HG03520 (cell line): Measurements from ENCODE around the gene ADAMTSL3.
"Not testable (repeated sequence)": the region's sequence is repeated elsewhere in the genome, so short reads cannot be mapped to it uniquely, and the experiment has no call there.

Source experiments
- ATAC-seq: cut with Tn5 transposase; IDR thresholded peaks from one replicate; pipeline ENCODE4 v1.9.1; 2021; ENCODE audit warnings: mild to moderate bottlenecking, moderate library complexity; ENCODE audit not compliant: unreplicated experiment

ADAMTSL3 gene

DNA sequence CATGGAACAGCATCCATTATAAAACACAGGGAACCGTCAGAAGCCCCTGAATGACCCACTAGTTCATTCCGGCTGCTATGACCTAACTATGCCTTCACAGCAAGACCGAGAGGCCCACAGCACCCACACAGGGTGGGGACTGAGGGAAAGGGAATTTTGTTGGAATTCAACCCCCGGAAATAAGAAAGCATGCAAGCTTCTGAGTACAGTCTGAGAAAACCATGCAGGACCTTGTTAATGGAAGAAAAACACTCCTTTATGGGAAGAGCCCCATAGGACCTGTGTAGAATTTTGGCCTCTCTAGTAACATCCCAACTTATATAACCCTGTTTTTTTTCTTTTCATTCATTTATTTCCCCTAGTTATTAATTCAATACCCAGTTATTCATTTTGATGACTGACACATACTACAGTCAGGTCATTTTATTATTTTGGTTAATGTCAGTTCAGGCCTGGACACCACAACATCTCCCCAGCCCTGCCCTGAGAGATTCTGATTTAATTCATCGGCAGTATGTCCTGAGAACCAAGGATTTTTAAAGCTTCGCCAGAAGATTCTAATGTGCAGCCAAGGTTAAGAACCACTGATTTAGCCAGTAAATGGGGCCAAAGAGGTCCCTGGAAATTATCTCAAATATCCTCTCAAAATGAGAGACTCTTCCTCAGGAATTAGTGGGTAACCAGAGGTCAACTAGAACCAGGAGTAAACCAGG lies 350.0 kb downstream of the ADAMTSL3 start:
- ATAC-seq: no peak

GRCh38 chr15:84006421-84006820 lies 352.5 kb downstream of the ADAMTSL3 start:
- no peak for ATAC-seq

DNA sequence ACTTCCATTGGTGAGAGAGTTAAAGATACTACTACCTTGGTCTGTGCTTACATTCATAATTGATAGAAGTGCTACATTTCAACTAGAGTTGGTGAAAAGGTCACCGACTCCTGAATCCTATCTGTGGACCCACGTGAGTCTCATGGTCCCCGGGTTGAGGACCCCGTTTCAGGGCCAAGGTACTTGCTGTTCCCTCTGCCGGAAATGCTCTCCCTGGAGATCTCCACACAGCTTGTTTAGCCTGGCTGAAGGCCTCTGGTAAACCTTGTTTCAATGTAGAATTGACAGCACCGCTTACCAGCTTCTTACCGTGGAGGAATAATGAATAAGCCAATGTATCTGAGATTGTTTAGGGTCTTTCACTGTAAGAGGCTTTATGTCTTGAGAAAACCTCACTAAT lies 355.7 kb downstream of the ADAMTSL3 start:
- ATAC-seq: no peak

GRCh38 chr15:84010246-84010645 lies 356.3 kb downstream of the ADAMTSL3 start:
- no peak for ATAC-seq

- no peak for ATAC-seq
These were observed 362.4 kb downstream of the ADAMTSL3 start for GRCh38 chr15:84016371-84016770.

DNA sequence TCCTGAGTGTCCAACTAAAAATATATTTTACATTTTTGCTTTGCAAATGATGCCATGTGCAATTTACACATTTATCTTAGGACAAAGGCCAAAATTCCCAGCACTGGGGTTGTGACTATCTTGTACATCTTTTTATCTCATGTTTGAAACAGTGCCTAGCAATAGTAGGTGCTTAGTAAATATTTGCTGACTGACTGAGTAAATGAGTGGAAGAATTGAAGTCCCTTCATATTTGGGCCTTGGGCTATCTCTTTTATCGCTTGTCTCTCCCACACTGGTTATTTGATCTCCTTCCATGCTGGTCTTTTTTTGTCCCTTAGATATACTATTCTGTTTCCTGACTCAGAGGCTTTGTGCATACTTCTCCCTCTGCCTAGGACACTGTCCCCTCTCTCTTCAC lies 368.6 kb downstream of the ADAMTSL3 start:
- ATAC-seq: no peak

GRCh38 chr15:84023636-84024035 lies 369.7 kb downstream of the ADAMTSL3 start:
- ATAC-seq: no peak

DNA sequence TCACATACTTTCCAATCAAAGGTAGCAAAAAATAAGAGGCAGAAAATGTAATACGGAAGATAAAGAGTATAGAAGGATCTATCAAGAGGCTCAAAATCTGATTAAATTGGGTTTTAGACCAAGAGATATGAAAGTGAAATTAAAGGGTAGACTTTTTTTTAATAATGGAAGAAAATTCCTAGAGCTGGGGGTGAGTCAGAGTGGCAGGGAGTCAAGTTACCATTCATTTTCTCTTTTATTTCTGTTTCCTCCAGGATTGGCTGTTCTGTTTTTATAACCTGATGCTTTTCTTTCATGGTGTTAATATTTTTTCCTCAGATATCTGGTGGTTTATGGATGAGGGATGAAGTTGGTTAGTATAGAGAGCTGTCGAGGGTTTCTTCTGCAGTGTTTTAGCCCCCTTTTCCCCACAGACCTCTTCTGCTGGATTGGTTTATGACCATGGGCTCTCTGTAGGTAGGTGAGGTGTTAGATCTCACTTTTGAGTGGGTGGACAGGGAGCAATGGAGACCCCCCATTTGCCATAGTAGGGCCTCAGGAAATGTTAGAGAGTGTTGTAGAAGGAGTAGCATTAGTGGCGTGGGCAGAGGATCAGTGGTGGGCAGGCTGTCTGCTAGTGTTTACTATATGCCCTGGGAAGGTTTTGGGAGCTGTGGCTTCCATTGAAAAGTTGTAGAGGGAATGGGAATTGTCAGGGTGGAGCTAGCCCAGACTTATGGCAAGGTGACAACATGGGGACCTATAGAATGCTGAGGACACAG lies 380.1 kb downstream of the ADAMTSL3 start:
- no peak for ATAC-seq

GRCh38 chr15:84034578-84035398 lies 380.9 kb downstream of the ADAMTSL3 start:
- no peak for ATAC-seq

GRCh38 chr15:84035399-84035766 lies 381.5 kb downstream of the ADAMTSL3 start:
- ATAC-seq: no peak

DNA sequence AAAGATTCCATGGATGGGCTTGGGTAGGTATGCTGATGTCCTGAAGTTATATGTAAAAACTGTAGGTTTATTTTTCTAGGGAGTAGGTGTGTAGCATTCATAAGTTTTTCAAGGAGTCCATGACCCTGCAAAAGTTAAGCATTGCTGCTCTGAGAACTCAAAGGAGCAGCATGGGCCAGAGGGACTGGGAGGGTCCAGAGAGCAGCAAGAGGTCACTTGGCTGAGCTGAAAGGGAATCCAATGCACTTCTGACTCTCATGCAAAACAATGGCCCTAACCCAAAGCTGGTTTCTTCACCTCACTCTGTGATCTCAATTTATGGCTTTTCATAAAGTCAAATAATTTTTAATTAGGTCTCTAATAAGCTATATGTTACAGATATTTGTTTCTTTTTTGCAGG lies 383.4 kb downstream of the ADAMTSL3 start:
- ATAC-seq: no peak

GRCh38 chr15:84042434-84043056 lies 388.6 kb downstream of the ADAMTSL3 start:
- ATAC-seq: not testable (repeated sequence)

- ATAC-seq: no peak
These were observed 392.2 kb downstream of the ADAMTSL3 start for GRCh38 chr15:84046064-84046637.

- ATAC-seq: not testable (repeated sequence)
These were observed 395.6 kb downstream of the ADAMTSL3 start for GRCh38 chr15:84049480-84049879.

- no peak for ATAC-seq
These were observed 396.2 kb downstream of the ADAMTSL3 start for GRCh38 chr15:84050076-84050475.

DNA sequence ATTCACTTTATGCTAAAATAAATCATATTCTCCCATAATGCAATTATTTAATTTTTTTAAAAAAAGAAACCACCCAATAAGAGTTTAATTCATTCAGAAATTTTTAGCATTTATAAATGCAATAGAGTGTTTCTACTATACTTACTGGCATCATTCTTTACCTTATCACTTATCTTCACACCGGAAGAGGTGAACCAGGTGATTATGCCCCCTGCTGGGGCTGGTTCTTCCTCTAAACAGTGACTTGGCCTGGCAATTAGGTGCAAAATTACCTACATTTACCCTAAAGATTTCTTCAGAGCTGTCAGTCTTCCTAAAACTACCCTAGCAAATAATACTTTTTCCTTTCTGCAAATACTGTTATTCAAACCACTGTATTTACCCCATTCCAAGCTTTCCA lies 397.2 kb downstream of the ADAMTSL3 start:
- ATAC-seq: not testable (repeated sequence)

DNA sequence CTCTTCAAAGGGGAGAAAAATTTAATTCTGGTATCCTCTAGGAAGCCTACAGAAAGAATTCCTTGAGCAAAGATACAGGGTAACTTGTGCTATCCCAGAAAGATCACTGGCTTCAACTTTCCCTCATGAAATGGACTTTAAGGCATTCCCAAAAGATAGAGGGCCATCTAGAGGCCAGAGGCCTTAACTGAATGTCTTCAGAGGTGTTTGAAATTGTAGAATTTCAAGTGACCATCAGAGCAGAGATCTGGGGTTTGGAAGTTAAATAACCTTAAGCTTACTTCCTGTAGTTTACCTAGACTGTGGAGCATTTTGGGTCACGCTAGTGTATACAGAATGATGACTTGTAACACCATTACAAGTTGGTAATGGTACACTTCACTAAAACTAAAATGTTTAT lies 400.6 kb downstream of the ADAMTSL3 start:
- not testable (repeated sequence) for ATAC-seq

DNA sequence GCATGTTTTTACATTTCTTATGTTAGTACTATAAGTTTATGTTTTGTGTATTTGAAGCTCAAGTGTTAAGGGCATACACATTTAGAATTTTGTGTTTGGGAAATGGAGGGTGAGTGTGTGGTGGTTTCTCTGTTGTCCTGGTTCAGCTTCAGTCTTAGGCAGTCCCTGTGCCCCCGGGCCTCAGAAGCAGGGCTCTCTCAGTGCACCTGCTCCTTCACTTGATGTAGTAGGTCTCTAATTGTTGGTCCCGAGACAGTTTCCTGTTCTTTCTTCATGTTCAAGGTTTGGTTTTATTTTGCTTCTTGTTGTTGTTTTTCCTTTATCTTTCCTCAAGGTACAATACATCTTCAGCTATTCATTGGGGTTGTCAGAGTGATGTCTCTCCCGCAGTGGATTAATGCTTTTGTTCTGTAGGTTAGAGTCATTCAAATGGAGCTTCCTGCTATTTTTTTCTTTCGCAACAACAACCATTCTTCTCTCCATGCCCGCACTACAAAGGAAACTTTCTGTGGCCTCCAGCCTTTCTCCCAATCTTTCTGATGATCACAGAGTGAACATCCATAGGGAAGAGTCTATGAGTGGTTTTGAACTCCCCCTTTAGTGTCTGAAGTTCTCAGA lies 403.9 kb downstream of the ADAMTSL3 start:
- ATAC-seq: no peak

DNA sequence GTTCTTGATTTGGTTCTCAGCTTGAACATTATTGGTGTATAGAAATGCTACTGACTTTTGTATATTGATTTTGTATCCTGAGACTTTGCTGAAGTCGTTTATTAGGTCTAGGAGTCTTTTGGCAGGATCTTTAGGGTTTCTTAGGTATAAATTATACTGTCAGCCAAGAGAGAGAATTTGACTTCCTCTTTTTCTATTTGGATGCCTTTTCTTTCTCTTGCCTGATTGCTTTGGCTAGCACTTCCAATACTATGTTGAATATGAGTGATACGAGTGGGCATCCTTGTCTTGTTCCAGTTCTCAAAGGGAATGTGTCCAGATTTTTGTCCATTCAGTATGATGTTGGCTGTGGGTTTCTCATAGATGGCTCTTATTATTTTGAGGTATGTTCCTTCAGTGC lies 409.8 kb downstream of the ADAMTSL3 start:
- not testable (repeated sequence) for ATAC-seq

- not testable (repeated sequence) for ATAC-seq
These were observed 414.8 kb downstream of the ADAMTSL3 start for GRCh38 chr15:84068674-84069073.
